Measurements from ENCODE around the gene TEX35.
A peak's percentile ranks its signal among the peaks of the same experiment; 100 is the strongest.

The TEX35 gene

DNA sequence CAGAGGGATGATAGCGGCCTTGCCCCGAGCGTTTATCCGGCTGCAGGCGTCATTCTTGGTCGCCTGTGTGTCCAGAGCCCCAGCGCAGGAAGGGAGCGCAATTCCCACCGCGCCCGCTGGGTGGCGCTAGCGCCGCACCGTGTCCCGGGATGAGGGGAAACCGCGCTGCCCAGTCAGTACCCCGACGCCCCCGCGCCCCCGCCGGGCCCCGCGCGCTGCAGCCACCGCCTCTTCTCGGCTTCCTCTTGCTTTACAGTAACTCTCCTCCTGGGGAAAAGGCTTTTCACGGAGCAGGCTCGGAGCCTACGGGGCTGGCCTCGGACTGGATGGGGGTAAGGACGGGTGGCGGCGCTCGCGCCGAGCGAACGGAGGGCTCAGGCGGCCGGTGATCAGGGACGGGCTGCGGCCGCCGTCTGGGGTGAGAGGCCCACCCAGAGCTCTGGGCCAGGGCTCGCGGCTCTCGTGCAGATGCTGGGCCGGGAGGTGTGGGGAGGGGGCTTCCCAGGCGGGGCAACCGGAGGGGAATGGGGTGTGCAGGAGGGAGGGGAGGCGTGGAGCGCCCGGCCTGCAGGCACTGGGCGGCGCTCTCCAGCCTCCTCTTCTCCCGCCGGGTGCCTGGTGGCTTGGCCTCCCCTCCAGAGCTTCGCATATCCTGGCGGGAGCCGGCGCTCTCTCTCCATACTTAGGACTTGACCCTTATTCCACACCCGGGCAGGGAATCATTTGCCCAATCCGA is 29.8 kb downstream of the TEX35 start (continued):
- TF ChIP-seq, protein P1, sequence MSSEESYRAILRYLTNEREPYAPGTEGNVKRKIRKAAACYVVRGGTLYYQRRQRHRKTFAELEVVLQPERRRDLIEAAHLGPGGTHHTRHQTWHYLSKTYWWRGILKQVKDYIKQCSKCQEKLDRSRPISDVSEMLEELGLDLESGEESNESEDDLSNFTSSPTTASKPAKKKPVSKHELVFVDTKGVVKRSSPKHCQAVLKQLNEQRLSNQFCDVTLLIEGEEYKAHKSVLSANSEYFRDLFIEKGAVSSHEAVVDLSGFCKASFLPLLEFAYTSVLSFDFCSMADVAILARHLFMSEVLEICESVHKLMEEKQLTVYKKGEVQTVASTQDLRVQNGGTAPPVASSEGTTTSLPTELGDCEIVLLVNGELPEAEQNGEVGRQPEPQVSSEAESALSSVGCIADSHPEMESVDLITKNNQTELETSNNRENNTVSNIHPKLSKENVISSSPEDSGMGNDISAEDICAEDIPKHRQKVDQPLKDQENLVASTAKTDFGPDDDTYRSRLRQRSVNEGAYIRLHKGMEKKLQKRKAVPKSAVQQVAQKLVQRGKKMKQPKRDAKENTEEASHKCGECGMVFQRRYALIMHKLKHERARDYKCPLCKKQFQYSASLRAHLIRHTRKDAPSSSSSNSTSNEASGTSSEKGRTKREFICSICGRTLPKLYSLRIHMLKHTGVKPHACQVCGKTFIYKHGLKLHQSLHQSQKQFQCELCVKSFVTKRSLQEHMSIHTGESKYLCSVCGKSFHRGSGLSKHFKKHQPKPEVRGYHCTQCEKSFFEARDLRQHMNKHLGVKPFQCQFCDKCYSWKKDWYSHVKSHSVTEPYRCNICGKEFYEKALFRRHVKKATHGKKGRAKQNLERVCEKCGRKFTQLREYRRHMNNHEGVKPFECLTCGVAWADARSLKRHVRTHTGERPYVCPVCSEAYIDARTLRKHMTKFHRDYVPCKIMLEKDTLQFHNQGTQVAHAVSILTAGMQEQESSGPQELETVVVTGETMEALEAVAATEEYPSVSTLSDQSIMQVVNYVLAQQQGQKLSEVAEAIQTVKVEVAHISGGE (tag by site-specific recombination; conservative IDR thresholded peaks at IDR 0.05; ENCODE audit: low read depth) = peak; percentile 11; the same call in 1 of the 2 replicates
- peak; percentile 73; the same call in 1 of the 2 replicates for TF ChIP-seq ZNF600 (tag by site-specific recombination; IDR thresholded peaks at IDR 0.05)
- TF ChIP-seq, protein P2, sequence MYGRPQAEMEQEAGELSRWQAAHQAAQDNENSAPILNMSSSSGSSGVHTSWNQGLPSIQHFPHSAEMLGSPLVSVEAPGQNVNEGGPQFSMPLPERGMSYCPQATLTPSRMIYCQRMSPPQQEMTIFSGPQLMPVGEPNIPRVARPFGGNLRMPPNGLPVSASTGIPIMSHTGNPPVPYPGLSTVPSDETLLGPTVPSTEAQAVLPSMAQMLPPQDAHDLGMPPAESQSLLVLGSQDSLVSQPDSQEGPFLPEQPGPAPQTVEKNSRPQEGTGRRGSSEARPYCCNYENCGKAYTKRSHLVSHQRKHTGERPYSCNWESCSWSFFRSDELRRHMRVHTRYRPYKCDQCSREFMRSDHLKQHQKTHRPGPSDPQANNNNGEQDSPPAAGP (tag by site-specific recombination; IDR thresholded peaks at IDR 0.05) = peak; percentile 13; the same call in 1 of the 2 replicates
- TF ChIP-seq, protein P3, sequence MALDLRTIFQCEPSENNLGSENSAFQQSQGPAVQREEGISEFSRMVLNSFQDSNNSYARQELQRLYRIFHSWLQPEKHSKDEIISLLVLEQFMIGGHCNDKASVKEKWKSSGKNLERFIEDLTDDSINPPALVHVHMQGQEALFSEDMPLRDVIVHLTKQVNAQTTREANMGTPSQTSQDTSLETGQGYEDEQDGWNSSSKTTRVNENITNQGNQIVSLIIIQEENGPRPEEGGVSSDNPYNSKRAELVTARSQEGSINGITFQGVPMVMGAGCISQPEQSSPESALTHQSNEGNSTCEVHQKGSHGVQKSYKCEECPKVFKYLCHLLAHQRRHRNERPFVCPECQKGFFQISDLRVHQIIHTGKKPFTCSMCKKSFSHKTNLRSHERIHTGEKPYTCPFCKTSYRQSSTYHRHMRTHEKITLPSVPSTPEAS (tag by site-specific recombination; IDR thresholded peaks at IDR 0.05) = 0 out of 2 replicates have a peak, but pooled peaks have one; percentile 0
- peak; percentile 76; the same call in 1 of the 2 replicates for TF ChIP-seq ZNF777 (tag by site-specific recombination; IDR thresholded peaks at IDR 0.05; ENCODE audit: borderline replicate concordance)
- TF ChIP-seq ZSCAN30 (tag by site-specific recombination; IDR thresholded peaks at IDR 0.05) = peak; percentile 30
- TF ChIP-seq BCL11A (tag by site-specific recombination; IDR thresholded peaks at IDR 0.05; ENCODE audit: low read depth) = peak; percentile 82; the same call in 1 of the 2 replicates
- no peak for TF ChIP-seq GFI1B (tag by site-specific recombination; IDR thresholded peaks at IDR 0.05)
- TF ChIP-seq WT1 (tag by site-specific recombination; IDR thresholded peaks at IDR 0.05) = peak; percentile 18; the same call in 1 of the 2 replicates
- TF ChIP-seq, protein P4, sequence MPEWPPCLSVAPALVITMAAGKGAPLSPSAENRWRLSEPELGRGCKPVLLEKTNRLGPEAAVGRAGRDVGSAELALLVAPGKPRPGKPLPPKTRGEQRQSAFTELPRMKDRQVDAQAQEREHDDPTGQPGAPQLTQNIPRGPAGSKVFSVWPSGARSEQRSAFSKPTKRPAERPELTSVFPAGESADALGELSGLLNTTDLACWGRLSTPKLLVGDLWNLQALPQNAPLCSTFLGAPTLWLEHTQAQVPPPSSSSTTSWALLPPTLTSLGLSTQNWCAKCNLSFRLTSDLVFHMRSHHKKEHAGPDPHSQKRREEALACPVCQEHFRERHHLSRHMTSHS (tag by site-specific recombination; IDR thresholded peaks at IDR 0.05) = no peak
- TF ChIP-seq ZFP37 (tag by site-specific recombination; IDR thresholded peaks at IDR 0.05) = 0 out of 2 replicates have a peak, but pooled peaks have one; percentile 17

DNA sequence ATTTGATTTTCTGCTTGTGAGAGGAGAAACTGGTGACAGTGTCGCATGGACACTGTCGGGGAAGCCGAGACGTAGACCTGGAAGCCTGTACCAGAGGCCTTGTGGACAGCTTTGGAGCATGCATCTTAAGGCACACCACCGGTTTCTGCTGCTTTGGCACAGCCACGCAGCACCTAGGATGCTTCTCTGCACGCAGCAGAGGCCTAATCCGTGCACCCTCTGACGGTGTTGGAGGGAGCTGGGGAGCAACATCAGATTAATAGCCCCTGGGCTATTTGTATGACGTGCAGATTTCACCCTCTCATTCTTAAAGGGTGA is 30.3 kb downstream of the TEX35 start:
- ChIA-PET CTCF (interaction anchor here (0.6 to 5.5 kb wide), 27 partner anchors 11 to 827 kb away, joined by 3 to 39 read pairs (median 3); no protein-coding TSS in a partner anchor), POLR2A (interaction anchor here (0.6 to 1.4 kb wide), 2 partner anchors 183 to 358 kb away, joined by 3 to 6 read pairs; partner anchors contain the start of gene RALGPS2)
- H3K36me3 ChIP-seq (ENCODE audit: control insufficient read depth in 2 of 2, insufficient read depth in 1 of 2, low read length in 2 of 2) = peaks cover 4 to 17% of the 10 kb centered on the region in 2 experiments; a peak in 2 of 3 replicates
- no peaks in the 10 kb centered on the region for H3K9me3 ChIP-seq (ENCODE audit: control insufficient read depth, insufficient read depth, low read depth, low read length)
- TF ChIP-seq MZF1 (tag by site-specific recombination; IDR thresholded peaks at IDR 0.05; ENCODE audit: borderline replicate concordance) = no peak
- no peak for TF ChIP-seq ZNF302 (tag by site-specific recombination; IDR thresholded peaks at IDR 0.05; ENCODE audit: low read depth)
- TF ChIP-seq ZNF133 (tag by site-specific recombination; IDR thresholded peaks at IDR 0.05) = no peak
- no peak for TF ChIP-seq ZNF776 (tag by site-specific recombination; IDR thresholded peaks at IDR 0.05; ENCODE audit: borderline replicate concordance)
- 0 out of 2 replicates have a peak, but pooled peaks have one; percentile 1 for TF ChIP-seq GLIS1 (tag by site-specific recombination; IDR thresholded peaks at IDR 0.05)
- TF ChIP-seq KLF10 (tag by site-specific recombination; IDR thresholded peaks at IDR 0.05) = no peak
- TF ChIP-seq, protein P5, sequence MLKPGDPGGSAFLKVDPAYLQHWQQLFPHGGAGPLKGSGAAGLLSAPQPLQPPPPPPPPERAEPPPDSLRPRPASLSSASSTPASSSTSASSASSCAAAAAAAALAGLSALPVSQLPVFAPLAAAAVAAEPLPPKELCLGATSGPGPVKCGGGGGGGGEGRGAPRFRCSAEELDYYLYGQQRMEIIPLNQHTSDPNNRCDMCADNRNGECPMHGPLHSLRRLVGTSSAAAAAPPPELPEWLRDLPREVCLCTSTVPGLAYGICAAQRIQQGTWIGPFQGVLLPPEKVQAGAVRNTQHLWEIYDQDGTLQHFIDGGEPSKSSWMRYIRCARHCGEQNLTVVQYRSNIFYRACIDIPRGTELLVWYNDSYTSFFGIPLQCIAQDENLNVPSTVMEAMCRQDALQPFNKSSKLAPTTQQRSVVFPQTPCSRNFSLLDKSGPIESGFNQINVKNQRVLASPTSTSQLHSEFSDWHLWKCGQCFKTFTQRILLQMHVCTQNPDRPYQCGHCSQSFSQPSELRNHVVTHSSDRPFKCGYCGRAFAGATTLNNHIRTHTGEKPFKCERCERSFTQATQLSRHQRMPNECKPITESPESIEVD (tag by site-specific recombination; IDR thresholded peaks at IDR 0.05) = no peak
- no peak for TF ChIP-seq ZEB2 (tag by site-specific recombination; IDR thresholded peaks at IDR 0.05)
- TF ChIP-seq ZNF335 (tag by site-specific recombination; conservative IDR thresholded peaks at IDR 0.05) = no peak; the same call in 1 of the 2 replicates
- no peak for TF ChIP-seq ZNF48 (tag by site-specific recombination; IDR thresholded peaks at IDR 0.05)
- TF ChIP-seq ZNF112 (tag by site-specific recombination; IDR thresholded peaks at IDR 0.05) = no peak
- 0 out of 2 replicates have a peak, but pooled peaks have one; percentile 15 for TF ChIP-seq ZBTB17 (tag by site-specific recombination; IDR thresholded peaks at IDR 0.05)
- TF ChIP-seq ZNF561 (tag by site-specific recombination; IDR thresholded peaks at IDR 0.05; ENCODE audit: borderline replicate concordance) = 0 out of 2 replicates have a peak, but pooled peaks have one; percentile 16
- peak overlapping the region; percentile 89; the same call in 1 of the 2 replicates for H3K27ac ChIP-seq (ENCODE audit: extremely low read depth, low read depth, low read length)
- H3K4me3 ChIP-seq (ENCODE audit: low read depth, low read length) = peak overlapping the region; percentile 79
- H3K4me1 ChIP-seq (ENCODE audit: control insufficient read depth, insufficient read depth, low read length) = no peaks in the 10 kb centered on the region

Measured in HEK293 (cell line).